Epithelial cell of esophagus (primary cell): ENCODE results near the gene NUP210L.
"Not testable (repeated sequence)": the region's sequence is repeated elsewhere in the genome, so short reads cannot be mapped to it uniquely, and the experiment has no call there.

Source experiments
- DNase-seq: peaks from one replicate; pipeline ENCODE4 v3.0.0; 2010; ENCODE audit warnings: low read depth
- H3K4me3 ChIP-seq: 2 replicates; pipeline ENCODE4 v1.5.1; 2011; ENCODE audit warnings: mild to moderate bottlenecking, low read length, control low read depth
- TF ChIP-seq, protein P1 (sequence below): IDR thresholded peaks from 2 replicates; pipeline ENCODE4 v1.5.1; 2011; ENCODE audit warnings: low read depth, mild to moderate bottlenecking, low read length, control low read depth, inconsistent platforms; ENCODE audit not compliant: insufficient read depth; ENCODE audit errors: missing control alignments

The NUP210L gene

GRCh38 chr1:153985941-153986761 lies 168.7 kb downstream of the NUP210L start, which contains the start of gene RAB13:
Gene RAB13, minus strand, starts transcription at chr1:153986339. Its CDS starts 103 bp downstream, at chr1:153986236.
- TF ChIP-seq, protein P1, sequence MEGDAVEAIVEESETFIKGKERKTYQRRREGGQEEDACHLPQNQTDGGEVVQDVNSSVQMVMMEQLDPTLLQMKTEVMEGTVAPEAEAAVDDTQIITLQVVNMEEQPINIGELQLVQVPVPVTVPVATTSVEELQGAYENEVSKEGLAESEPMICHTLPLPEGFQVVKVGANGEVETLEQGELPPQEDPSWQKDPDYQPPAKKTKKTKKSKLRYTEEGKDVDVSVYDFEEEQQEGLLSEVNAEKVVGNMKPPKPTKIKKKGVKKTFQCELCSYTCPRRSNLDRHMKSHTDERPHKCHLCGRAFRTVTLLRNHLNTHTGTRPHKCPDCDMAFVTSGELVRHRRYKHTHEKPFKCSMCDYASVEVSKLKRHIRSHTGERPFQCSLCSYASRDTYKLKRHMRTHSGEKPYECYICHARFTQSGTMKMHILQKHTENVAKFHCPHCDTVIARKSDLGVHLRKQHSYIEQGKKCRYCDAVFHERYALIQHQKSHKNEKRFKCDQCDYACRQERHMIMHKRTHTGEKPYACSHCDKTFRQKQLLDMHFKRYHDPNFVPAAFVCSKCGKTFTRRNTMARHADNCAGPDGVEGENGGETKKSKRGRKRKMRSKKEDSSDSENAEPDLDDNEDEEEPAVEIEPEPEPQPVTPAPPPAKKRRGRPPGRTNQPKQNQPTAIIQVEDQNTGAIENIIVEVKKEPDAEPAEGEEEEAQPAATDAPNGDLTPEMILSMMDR = no peak
- DNase-seq = peak; percentile 89
- peak within 1 kb of the TSS; percentile 63 for H3K4me3 ChIP-seq

DNA sequence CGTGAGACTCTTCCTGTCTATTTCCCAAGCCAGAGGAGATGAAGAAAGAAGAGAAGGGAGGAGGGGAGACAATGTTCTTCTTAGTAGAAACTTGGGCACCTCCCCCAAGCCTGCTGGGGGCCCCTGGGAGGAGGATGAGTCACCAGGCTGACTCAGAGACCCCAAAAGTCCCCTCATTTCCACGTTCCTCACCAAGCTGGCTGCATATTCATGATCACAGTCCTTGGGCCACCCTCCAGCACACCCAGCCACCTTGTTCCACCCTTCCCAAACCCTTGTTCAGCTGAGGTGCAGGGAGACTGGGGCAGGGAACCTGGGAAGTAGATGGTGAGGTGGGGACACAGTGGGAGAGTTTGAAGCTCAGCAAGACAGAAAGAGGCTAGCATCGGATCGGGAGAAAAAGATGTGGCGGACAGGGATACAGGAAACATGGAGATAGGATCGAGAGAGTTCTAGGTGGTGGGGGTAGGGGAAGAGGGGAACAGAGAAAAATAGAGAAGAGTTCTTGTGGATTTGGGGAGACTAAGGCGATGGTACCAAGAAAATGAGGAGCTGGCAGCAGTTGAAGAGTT lies 169.4 kb downstream of the NUP210L start:
- no peak for DNase-seq
- peak overlapping the region; percentile 63 for H3K4me3 ChIP-seq
- TF ChIP-seq, protein P1 = no peak

DNA sequence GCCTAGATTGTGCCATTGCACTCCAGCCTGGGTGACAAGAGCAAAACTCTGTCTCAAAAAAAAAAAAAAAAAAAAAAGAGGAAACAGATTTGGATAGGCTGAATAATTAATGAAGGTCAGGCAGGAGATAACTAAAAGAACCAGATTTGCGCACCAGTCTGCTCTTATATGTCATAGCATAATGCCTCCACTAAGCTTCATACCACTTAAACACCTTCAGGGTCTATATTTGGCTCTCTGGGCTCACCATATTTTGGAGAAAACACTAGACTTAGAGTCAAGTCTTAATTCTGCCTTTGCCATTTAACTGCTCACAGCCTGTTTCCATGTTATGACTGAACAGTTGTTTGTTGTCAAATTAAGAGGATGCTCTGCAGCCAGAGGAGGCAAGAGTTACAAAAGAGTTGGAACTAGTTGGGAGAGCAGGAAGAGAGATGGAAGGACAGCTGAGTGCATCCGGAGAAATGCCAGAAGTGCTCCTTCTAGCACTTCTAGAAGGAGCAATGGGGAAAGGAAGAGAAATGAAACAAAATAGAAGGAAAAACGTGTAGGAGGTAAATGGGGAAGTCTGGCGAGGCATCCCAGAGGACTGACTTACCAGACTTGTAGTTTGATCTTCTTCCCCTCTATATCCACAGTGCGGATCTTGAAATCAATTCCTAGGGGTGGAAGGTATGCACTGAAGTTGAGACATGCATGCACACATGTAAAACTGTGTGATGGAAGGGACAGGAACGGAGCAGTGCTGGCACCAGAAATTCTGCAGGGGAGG lies 170.6 kb downstream of the NUP210L start:
- H3K4me3 ChIP-seq = no peak overlapping the region
- TF ChIP-seq, protein P1 = no peak
- no peak for DNase-seq

GRCh38 chr1:153981735-153982134 lies 173.1 kb downstream of the NUP210L start:
- H3K4me3 ChIP-seq = not testable (repeated sequence)

DNA sequence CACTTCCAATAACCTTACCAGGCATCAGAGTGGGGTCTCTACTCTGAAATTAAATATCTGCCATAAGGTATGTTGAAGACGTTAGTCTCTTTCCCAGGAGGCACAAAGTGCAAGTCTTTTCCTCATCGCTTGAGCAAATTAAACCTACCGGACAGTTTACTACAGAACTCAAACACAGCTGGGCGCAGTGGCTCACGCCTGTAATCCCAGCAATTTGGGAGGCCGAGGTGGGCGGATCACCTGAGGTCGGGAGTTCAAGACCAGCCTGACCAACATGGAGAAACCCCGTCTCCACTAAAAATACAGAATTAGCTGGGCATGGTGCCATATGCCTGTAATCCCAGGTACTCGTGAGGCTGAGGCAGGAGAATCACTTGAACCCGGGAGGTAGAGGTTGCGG lies 175.8 kb downstream of the NUP210L start:
- DNase-seq, H3K4me3 ChIP-seq: not testable (repeated sequence)

More at GRCh38 chr1:153981735-153982134, 173.1 kb downstream of the NUP210L start:
- not testable (repeated sequence) for DNase-seq

DNA sequence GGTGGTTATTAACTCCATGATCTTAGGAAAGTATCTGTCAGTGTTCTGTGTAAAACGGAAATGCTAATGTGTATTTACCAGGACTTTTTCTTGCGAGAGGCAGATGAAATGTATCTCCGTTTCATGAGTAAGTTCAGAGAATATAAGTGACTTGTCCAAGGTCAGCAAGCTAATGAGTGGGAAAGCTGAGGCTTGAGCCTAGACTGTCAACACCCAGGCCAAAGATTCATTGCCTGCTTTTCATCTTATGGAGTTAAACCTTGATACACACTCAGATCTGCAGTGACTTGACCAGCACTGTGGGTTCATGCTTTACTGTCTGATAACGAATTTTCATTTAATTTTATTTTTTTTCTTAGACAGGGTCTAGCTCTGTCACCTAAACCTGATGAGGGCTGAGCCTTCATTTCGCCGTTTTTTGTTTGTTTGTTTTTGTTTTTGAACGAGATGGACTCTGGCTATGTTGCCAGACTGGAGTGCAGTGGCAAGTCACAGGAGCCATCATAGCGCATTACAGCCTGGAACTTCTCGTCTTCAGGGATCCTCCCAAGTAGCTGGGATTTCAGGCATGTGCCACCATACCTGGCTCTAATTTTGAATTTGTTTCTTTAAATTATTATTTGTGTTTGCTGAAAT lies 176.5 kb downstream of the NUP210L start:
- peak overlapping the region; percentile 96 for H3K4me3 ChIP-seq
- DNase-seq = no peak
- TF ChIP-seq, protein P1 = no peak

DNA sequence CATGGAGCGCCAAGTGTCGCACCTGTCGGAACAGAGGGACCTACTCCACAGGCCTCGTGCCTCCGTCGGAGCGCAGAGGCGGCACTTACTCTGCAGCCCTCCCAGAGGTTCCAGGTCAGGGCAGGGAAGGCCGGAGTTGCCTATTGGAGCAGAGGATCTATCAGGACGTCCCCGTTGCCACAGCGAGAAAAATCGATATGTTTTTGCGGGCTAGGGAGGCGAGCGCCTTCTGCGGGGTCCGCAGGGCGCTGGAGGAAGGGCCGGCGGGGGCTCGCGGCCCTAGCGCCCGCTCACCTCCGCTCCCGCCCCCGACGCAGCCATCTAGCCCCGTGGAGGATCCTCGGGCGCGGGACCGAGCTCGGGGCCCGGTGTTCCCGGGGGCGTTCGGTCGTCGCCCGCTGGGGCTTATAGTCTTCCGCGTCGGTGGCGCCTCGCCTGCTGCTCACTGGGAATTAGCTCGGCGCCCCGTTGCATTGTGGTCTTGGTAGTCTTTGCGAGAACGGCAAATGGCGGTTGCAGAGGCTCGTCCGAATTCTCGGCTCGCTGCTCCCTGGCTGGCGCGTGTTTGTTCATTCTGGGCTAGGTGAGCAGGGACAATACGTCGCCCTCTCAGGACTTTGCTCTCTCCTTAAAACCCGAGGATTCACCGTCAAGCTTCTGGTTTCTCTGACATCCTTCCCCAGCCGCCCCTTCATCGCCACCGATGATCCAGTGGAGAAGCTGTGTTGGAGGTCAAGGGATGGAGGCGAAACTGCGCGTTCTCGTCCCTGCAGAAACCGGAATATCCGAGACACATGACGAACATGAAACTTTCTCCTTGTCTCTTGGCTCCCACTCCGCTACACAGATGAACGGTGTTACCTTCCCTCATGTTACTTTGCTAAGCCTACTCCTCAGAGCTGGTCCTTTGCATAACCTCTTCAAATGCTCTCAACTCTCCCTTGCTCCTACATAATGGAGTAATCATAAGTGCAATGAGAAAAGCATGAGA lies 177.3 kb downstream of the NUP210L start, which contains the start of gene JTB:
JTB (minus strand) TSS at position 425 of the 991 bp plus-strand sequence; CDS start at position 3, 422 bp downstream.
- peak within 1 kb of the TSS; percentile 96 for H3K4me3 ChIP-seq
- DNase-seq = peak; percentile 88
- TF ChIP-seq, protein P1 = no peak
